Activated T-cell treated with anti-CD3 and anti-CD28 coated beads for 48 hours (primary cell): ENCODE data around the gene CADM4.
"Not testable (repeated sequence)": the region's sequence is repeated elsewhere in the genome, so short reads cannot be mapped to it uniquely, and the experiment has no call there.

ENCODE experiments used
- DNase-seq: peaks from one replicate; pipeline ENCODE4 v3.0.0-alpha.2; 2020; ENCODE audit warnings: low read depth

Gene CADM4

DNA sequence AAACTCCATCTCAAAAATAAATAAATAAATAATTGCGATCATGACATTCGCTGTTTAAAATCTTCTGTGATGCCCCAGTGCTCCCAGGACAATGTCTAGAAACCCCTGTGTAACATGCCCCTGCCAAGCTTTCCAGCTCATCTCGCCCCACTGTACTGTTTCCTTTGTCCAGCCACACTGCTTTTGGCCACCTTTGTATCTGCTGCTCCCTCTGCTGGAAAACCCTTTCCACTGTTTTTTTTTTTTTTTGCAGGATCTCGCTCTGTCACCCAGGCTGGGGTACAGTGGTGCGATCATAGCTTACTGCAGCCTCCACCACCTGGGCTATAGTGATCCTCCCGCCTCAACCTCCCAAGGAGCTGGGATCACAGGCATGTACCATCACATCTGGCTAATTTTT, 22.8 kb upstream of the CADM4 start:
- DNase-seq = no peak

DNA sequence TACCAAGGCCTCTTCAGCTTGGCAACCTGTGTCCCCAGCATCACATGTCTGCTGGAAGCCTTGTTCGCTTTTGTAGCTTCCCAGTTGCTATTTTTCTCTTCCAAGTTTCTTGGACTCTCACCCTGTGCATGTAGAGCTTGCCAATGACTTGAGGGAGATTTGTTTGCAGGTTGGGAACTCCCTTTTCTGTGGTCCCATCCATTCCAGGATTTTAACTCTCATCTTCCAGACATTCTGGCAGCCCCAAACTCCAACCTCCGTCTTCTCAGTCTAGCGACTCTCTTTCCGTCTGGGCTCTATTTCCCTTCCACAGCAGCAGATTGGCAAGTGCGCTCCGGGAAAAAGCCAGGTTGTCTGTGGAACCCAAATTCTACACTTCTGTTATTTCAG, 21.3 kb upstream of the CADM4 start:
- no peak for DNase-seq

- DNase-seq = no peak
Measured at GRCh38 chr19:43660301-43660970, 20.8 kb upstream of the CADM4 start.

GRCh38 chr19:43658494-43658893, 18.8 kb upstream of the CADM4 start:
- DNase-seq = no peak

DNA sequence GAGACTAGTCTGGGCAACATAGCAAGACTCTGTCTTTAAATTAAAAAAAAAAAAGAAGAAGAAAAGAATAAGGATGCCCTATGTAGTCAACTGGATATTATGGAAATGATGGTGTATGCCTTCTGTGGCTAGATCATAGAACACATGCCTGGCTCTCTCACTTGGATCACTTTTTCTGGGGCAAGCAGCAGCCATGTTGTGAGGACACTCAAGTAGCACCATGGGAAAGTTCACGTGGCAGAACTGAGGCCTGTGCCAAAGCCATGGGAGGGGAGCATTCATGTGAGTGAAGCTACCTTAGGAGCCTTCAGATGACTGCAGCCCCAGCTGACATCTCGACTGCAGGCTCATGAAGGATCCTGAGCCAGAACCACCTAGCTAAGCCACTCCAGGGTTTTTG, 18.4 kb upstream of the CADM4 start:
- DNase-seq = no peak

DNA sequence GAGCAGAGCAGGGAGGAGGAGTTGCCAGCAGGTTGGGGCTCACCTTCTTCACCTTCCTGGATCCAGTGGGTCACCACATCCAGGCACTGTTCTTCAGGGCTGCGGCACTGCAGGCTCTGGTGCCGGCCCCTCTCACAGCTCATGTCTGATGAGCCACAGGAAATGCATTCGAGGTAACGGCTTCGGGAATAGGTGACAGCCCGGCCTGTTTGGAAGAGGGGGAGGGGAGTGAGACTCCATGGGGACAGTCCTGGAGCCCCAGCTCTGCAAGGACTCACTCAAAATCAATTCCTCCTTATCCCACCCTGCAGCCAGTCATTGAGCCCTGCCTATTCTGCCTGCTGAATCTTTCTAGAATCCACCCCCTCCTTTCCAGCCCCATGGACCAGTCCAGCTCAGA, 16.8 kb upstream of the CADM4 start:
- DNase-seq = no peak

DNA sequence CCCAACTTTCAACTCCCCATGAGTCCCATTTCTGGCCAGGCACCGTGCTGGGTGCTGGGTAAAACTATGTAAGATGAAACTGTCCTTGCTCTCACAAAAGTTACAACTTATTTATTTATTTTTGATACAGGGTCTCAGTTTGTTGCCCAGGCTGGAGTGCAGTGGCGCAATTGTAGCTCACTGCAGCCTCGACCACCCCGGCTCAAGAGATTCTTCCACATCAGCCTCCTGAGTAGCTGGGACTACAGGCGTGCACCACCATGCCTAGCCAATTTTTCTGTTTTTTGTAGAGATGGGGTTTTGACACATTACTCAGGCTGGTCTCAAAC, 12.9 kb upstream of the CADM4 start:
- no peak for DNase-seq

DNA sequence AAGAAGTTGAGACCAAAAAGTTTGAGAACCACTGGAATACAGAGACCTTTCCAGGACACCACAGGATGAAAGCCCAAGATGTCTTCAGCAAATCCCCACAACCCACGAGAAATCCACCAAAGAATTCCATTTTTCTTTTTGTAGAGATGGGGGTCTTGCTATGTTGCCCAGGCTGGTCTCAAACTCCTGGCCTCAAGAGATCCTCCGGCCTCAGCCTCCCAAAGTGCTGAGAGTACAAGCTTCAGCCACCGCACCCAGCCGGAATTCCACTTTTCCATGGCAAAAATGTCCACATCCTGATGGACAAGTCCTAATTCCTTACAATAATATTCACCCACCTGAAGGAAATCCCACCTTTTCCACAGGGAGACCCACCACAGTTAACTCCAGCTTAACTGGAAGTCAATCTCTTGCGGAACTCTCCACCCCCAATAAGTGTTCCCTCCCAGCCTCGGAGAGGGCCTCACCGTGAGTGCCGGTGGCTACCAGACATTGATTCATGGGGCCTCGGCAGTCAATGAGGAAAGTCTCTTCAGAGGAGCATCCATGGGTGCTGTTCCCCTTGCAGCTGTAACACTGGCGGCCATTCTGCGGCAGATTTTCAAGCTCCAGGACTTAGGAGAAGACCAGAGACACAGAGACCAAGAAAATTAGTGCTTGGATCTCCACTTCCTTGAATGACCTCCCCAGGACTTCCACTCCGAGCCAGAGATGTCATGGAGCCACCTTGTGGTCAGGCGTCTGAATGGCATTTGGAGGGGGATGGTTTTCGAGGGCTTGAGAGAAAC, 12.3 kb upstream of the CADM4 start:
- DNase-seq = peak; percentile 28

- DNase-seq = not testable (repeated sequence)
Measured at GRCh38 chr19:43650276-43650675, 10.6 kb upstream of the CADM4 start.

GRCh38 chr19:43649514-43649913, 9.9 kb upstream of the CADM4 start:
- no peak for DNase-seq

DNA sequence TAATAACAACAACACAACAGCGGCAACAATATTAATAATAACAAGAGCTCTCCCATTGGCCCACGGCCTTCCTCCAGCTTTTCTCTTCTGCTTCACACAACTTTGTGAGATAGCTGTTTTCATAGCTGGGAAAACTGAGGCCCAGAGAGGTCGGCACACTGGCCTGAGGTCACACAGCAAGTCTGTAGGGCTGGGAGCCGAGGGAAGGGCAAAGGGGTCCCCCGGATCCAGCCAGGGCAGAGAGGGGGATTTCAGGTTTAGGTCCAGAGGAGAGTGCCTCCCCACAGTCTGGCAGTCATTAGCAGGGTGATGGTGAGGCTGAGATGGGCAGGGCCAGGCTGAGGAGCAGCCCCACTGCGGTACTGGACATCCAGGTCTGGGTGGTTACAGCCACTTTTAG, 9.0 kb upstream of the CADM4 start:
- DNase-seq = no peak

DNA sequence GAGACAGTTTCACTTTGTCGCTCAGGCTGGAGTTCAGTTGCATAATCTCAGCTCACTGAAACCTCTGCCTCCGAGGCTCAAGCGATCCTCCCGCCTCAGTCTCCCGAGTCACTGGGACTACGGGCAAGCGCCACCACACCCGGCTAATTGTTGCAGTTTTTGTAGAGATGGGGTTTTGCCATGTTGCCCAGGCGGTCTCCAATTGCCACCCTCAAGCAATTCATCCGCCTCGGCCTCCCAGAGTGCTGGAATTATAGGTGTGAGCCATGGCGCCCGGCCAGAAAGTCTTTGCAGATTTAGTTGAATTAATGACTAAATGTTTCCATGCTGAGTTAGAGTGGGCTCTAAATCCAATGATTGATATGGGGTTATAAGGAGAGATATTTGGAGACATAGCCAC, 4.5 kb upstream of the CADM4 start:
- DNase-seq = no peak

DNA sequence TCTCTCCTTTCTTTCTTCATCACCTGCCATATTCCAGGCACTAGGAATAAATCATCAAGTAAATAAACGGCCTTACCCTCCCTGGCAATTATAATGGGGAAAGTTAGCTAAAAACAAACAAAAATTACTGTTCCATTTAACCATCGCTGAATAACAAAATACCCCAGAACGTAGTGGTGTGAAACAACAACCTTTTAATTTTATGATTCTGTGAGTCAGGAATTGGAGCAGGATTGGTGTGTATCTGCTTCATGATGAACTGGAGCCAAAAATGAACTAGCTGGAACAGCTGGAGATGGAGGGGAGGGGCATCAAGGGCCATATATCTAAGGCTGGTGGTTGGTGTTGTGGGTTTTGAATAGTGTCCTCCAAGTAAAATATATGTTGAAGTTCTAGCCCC, 3.7 kb upstream of the CADM4 start:
- DNase-seq = no peak

GRCh38 chr19:43642531-43642930, 2.9 kb upstream of the CADM4 start:
- DNase-seq = no peak

GRCh38 chr19:43641333-43641732, 1.7 kb upstream of the CADM4 start:
- no peak for DNase-seq

- DNase-seq = no peak
Measured at GRCh38 chr19:43640424-43640757, 741 bp upstream of the CADM4 start.

DNA sequence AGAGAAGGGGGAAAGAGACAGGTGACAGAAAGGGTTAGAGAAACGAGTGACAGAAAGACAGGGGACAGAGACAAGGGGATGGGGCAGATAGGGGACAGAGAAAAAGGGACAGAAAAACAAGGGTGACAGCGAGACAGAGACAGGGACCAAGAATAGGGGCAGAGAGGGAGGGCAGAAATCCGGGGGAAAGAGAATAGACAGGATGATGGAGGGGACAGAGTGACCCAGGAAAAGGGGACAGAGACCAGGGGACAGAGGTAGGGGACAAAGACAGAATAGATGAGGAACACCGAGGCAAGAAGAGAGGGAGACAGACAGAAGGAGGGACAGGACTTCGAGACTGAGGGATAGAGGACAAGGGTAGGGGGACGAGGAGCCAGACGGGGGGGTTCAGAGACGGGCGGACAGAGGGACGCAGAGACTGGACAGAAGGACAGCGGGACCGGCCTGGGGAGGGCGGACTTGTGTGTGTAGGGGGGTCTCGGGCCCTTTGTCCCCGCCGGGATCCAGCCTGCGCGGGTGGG, 593 bp downstream of the CADM4 start:
- DNase-seq = no peak

DNA sequence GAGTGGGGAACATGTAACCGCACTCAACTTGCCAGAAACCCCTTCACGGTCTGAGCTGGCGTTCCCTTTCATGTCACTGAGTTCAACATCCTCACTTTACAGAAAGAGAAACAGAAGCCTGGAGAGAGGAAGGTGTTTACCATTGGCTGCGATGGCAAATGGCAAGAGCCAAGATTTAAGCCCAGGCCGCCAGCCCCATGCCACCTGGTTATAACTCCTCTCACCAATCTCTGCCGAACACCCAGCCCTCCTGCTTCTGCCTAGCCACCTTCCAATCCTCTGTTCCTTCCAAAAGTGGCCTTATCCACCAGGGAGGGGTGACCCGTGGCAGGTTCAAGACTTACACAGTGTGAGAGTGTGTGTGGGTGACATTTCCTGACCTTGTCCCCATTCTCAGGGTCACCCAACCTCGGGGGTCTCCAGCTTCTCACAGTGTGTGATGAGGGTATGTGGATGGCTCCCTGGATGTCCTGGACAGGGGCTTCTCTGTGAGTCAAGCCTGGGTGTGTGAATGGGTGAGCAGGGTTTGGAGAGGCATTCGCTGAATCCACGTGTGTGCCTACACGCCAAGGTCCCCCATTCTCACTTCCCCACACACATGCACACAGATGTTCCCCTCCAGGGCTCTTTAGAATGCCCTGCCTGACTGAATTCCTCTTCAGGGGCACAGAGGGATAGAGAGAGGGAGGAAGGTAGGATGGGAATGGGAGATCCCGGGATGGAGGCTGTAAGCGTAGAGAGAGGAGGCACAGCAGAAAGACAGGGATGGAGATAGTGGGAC, 1.2 kb downstream of the CADM4 start:
- no peak for DNase-seq

DNA sequence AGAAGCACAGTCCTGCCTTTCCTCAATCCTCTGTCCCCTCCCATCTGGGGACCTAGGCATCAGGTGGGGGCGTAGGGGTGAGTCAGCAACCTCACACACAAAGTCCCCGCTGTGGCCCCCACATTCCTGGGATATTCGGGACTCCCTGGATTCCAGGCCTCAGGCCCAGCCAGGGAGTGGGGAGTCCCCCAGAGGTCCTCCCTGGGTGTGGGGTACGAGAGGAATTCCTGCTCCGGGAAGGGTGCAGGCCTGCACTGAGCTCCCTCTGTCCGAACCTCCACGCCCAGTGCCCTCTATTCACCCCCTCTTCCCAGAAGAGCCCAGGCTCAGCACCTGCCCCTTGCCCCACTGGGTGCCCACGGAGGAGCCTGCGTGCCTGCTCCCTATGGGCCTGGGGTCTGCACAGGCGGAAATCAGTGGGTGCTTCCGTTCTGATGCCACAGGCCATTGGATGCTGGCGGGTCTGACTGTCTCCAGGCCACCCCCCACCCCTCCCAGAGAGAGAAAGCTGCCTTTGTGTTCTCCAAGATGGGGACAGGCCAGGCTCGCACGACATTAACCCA, 3.4 kb downstream of the CADM4 start:
- no peak for DNase-seq

- DNase-seq = not testable (repeated sequence)
Measured at GRCh38 chr19:43635561-43635940, 4.1 kb downstream of the CADM4 start.

GRCh38 chr19:43634872-43635560, 4.6 kb downstream of the CADM4 start:
- DNase-seq = no peak

GRCh38 chr19:43634506-43634871, 5.2 kb downstream of the CADM4 start:
- no peak for DNase-seq
